ENCODE results near the gene MAST3.

Gene MAST3

GRCh38 chr19:18149596-18149975 lies 52.0 kb downstream of the MAST3 start:
- Histone ChIP-seq H3K4me3 (ENCODE audit: low read depth, low read length) (no peak overlapping the region), H2AFZ (no peak overlapping the region), H3K79me2 (peaks cover 2% of the 10 kb centered on the region), H3K9ac (no peak overlapping the region), H3K36me3 (ENCODE audit: control insufficient read depth, insufficient read depth, low read length) (no peaks in the 10 kb centered on the region), H3K27ac (no peak overlapping the region), H3K27me3 (ENCODE audit: control insufficient read depth, insufficient read depth, low read length) (no peaks in the 10 kb centered on the region), H3K4me1 (peaks cover 8% of the 10 kb centered on the region), H3K4me2 (ENCODE audit: low read length) (no peak overlapping the region), H3K9me3 (ENCODE audit: control insufficient read depth, low read length) (no peaks in the 10 kb centered on the region)
- TF ChIP-seq CTCF (IDR thresholded peaks at IDR 0.05), result no peak

- Histone ChIP-seq H3K27me3 (ENCODE audit: control insufficient read depth, insufficient read depth, low read length) (no peaks in the 10 kb centered on the region), H3K4me3 (ENCODE audit: low read depth, low read length) (no peak overlapping the region), H3K9ac (no peak overlapping the region), H3K79me2 (peaks cover 3% of the 10 kb centered on the region), H3K9me3 (ENCODE audit: control insufficient read depth, low read length) (no peaks in the 10 kb centered on the region), H3K4me2 (ENCODE audit: low read length) (no peak overlapping the region), H3K27ac (no peak overlapping the region), H3K36me3 (ENCODE audit: control insufficient read depth, insufficient read depth, low read length) (no peaks in the 10 kb centered on the region), H3K4me1 (peaks cover 14% of the 10 kb centered on the region), H2AFZ (no peak overlapping the region)
- no peak for TF ChIP-seq CTCF (IDR thresholded peaks at IDR 0.05)
Observed at GRCh38 chr19:18150776-18151624, 53.4 kb downstream of the MAST3 start.

GRCh38 chr19:18152442-18152816 lies 54.9 kb downstream of the MAST3 start:
- peak; percentile 69 for TF ChIP-seq CTCF (IDR thresholded peaks at IDR 0.05)
- Histone ChIP-seq H3K4me3 (ENCODE audit: low read depth, low read length) (peak overlapping the region; percentile 85), H3K9me3 (ENCODE audit: control insufficient read depth, low read length) (no peaks in the 10 kb centered on the region), H3K4me1 (peaks cover 26% of the 10 kb centered on the region), H3K36me3 (ENCODE audit: control insufficient read depth, insufficient read depth, low read length) (no peaks in the 10 kb centered on the region), H3K9ac (peak overlapping the region; percentile 70), H3K4me2 (ENCODE audit: low read length) (peak overlapping the region; percentile 100), H3K27me3 (ENCODE audit: control insufficient read depth, insufficient read depth, low read length) (no peaks in the 10 kb centered on the region), H3K79me2 (peaks cover 3% of the 10 kb centered on the region), H2AFZ (peak overlapping the region; percentile 96), H3K27ac (peak overlapping the region; percentile 98)

- Histone ChIP-seq H3K79me2 (peaks cover 3% of the 10 kb centered on the region), H2AFZ (peak within 1 kb of the TSS; percentile 96), H3K27ac (peak within 1 kb of the TSS; percentile 98), H3K9me3 (ENCODE audit: control insufficient read depth, low read length) (no peaks in the 10 kb centered on the region), H3K36me3 (ENCODE audit: control insufficient read depth, insufficient read depth, low read length) (no peaks in the 10 kb centered on the region), H3K4me3 (ENCODE audit: low read depth, low read length) (peak within 1 kb of the TSS; percentile 90), H3K27me3 (ENCODE audit: control insufficient read depth, insufficient read depth, low read length) (no peaks in the 10 kb centered on the region), H3K4me1 (peaks cover 28% of the 10 kb centered on the region), H3K9ac (peak within 1 kb of the TSS; percentile 85), H3K4me2 (ENCODE audit: low read length) (peak within 1 kb of the TSS; percentile 100)
- TF ChIP-seq CTCF (IDR thresholded peaks at IDR 0.05), result no peak
Observed at GRCh38 chr19:18152817-18153555, 55.4 kb downstream of the MAST3 start, which contains the start of gene PIK3R2. Gene PIK3R2 (plus strand): TSS chr19:18153163. CDS start chr19:18155880, 2,717 bp downstream.

Data from parathyroid adenoma (tissue), 2 donors.